Erythroblast (primary cell): ENCODE measurements around the gene UNC13C.

ENCODE experiments used
- DNase-seq, 2 experiments: peaks; one replicate each; lab custom pipeline; 2025; lab: John Stamatoyannopoulos, UW
- GATA1 ChIP-seq: IDR thresholded peaks from 2 replicates; pipeline ENCODE4 v1.6.1; 2011; ENCODE audit warnings: low read depth, mild to moderate bottlenecking, control low read depth, low read length, moderate library complexity
- POLR2A ChIP-seq: IDR thresholded peaks from 2 replicates; pipeline ENCODE4 v1.6.1; 2011; ENCODE audit warnings: mild to moderate bottlenecking, low read length

UNC13C gene

GRCh38 chr15:54212635-54213034 lies 234.4 kb downstream of the UNC13C start:
- no peak for DNase-seq
- TF ChIP-seq GATA1 = no peak
- no peak for TF ChIP-seq POLR2A

- no peak for DNase-seq
- TF ChIP-seq POLR2A = no peak
- no peak for TF ChIP-seq GATA1
Observed at GRCh38 chr15:54226455-54226854, 248.2 kb downstream of the UNC13C start.

GRCh38 chr15:54227569-54227968 lies 249.3 kb downstream of the UNC13C start:
- no peak for TF ChIP-seq POLR2A
- TF ChIP-seq GATA1 = no peak
- DNase-seq = no peak

- TF ChIP-seq POLR2A (no peak), GATA1 (no peak)
- DNase-seq = no peak
Observed at GRCh38 chr15:54250326-54250725, 272.1 kb downstream of the UNC13C start.

GRCh38 chr15:54256190-54256589 lies 277.9 kb downstream of the UNC13C start:
- no peak for TF ChIP-seq GATA1
- no peak for TF ChIP-seq POLR2A
- DNase-seq = no peak

- peak; percentile 1 to 11 for DNase-seq
- TF ChIP-seq POLR2A = no peak
- TF ChIP-seq GATA1 = no peak
Observed at GRCh38 chr15:54273928-54274327, 295.7 kb downstream of the UNC13C start.

GRCh38 chr15:54277834-54278233 lies 299.6 kb downstream of the UNC13C start:
- no peak for TF ChIP-seq POLR2A
- no peak for TF ChIP-seq GATA1
- DNase-seq = no peak

GRCh38 chr15:54280726-54281125 lies 302.5 kb downstream of the UNC13C start:
- TF ChIP-seq GATA1 (no peak), POLR2A (no peak)
- no peak for DNase-seq

- TF ChIP-seq POLR2A = no peak
- TF ChIP-seq GATA1 = no peak
- no peak for DNase-seq
Observed at GRCh38 chr15:54282228-54282836, 304.1 kb downstream of the UNC13C start.

GRCh38 chr15:54288049-54288448 lies 309.8 kb downstream of the UNC13C start:
- TF ChIP-seq GATA1 = no peak
- no peak for TF ChIP-seq POLR2A
- DNase-seq = no peak

- TF ChIP-seq GATA1 (no peak), POLR2A (no peak)
- no peak for DNase-seq
Observed at GRCh38 chr15:54289590-54290136, 311.4 kb downstream of the UNC13C start.

- DNase-seq = no peak
- no peak for TF ChIP-seq POLR2A
Observed at GRCh38 chr15:54298396-54298795, 320.2 kb downstream of the UNC13C start.

- no peak for TF ChIP-seq GATA1
- no peak for TF ChIP-seq POLR2A
- DNase-seq = no peak
Observed at GRCh38 chr15:54304321-54304720, 326.1 kb downstream of the UNC13C start.

GRCh38 chr15:54305138-54305537 lies 326.9 kb downstream of the UNC13C start:
- DNase-seq = no peak
- TF ChIP-seq POLR2A (no peak), GATA1 (no peak)
